ENCODE results near the gene CASTOR2.
"Not testable (repeated sequence)": the region's sequence is repeated elsewhere in the genome, so short reads cannot be mapped to it uniquely, and the experiment has no call there.

The CASTOR2 gene

DNA sequence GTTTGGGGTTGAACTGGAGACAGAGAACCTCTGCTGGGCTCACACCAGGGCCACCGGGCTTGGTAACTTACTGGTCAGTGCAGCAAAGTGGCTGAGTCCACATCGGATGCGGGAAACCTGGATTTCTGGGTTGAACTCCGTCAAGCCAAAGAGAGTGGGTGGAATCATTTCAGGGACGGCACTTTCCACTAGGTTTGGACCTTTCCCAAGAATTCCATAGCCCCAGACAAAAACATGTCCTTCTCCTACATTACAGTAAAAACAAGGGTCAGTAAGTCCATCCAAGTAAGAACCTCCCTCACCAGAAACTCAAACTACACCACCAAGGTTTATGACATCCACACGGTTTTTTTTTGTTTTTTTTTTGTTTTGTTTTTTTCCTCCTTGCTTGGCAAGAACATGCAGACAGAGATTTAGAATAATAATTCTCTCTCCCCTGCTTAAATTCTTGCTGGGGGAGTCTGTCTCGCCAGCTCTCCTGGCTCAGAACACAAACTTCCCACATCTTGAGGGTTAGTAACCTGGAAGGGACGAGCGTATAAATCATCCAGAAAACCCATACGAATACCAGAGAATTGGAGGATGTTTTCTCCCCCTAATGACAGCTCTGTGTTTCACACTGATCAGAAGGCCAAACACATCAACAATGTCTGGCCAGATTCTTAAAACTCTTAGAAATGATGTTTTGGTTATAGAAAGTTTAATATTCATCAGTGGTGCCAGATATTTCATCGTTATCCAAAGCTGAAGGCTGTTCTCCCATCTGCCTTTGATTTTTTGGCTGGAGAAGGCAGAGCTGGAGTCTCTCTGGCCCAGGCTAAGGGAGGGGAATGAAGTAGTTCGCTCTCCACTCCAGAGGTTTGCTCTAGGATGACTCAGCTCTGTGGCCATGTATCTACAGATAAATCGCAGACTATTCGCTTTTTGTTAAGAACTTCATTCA, 91.6 kb downstream of the CASTOR2 start:
- DNase-seq: no peak

GRCh38 chr7:75058406-75058805, 93.9 kb downstream of the CASTOR2 start:
- DNase-seq: no peak

- DNase-seq: no peak
These were observed 99.8 kb downstream of the CASTOR2 start for GRCh38 chr7:75064291-75064690.

DNA sequence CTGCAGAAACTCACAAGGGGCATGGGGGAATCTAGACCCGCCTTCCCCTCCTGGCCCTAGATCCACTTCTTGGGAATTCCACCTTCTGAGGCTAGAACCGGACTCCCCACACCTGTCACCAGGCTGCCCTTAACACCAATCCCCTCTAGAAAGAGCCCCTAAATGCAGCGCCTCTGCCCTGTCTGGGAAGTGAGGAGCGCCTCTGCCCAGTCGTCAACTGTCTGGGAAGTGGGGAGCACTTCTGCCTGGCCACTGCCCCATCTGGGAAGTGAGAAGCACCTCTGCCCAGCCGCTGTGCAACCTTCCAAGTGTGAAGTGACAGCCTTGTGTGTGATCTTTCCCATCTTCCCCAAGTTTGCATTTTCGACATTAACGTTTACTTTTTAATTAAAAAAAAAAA, 100.3 kb downstream of the CASTOR2 start:
- DNase-seq: no peak

GRCh38 chr7:75066521-75066920, 102.0 kb downstream of the CASTOR2 start:
- no peak for DNase-seq

DNA sequence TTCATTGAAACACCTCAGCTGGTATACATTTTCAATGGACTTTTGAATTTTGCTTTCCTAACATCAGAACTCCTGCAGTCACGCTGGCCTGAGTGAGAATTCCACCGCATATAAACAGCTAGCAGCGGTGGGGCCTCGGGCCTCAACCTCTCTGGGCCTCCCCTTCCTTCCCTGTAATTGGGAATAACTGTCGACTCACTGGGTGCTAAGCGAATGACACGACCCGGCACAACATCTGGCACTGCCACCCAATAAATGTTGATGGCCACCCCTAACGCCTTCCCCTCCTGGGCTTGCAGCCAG, 108.4 kb downstream of the CASTOR2 start:
- DNase-seq: no peak

- DNase-seq: not testable (repeated sequence)
These were observed 109.7 kb downstream of the CASTOR2 start for GRCh38 chr7:75074262-75074641.
